SK-N-SH (cell line): Measurements from ENCODE around the gene MRPL14. TPM values are rescaled to one million over a fixed set of nuclear protein-coding genes. Genes with fewer than 3 reads are reported as not detected.

Source experiments
- CTCF ChIA-PET: fragments of 300-600, 350-600 bp; formaldehyde crosslinking; extraction: SDS; loops from one replicate; lab custom pipeline; 2021; lab: Yijun Ruan, JAX
- POLR2A ChIA-PET: fragments of 350-600 bp; sonication (Branson Sonifier 250); formaldehyde crosslinking; extraction: SDS; loops from one replicate; lab custom pipeline; 2020; ENCODE audit warnings: antibody characterized with exemption, inconsistent platforms; lab: Yijun Ruan, JAX
- DNase-seq: peaks from one replicate; pipeline ENCODE4 v3.0.0; 2012
- H2AFZ ChIP-seq: fragments of 200-600 bp; sonication (generic); 2 replicates; pipeline ENCODE4 v1.8.1; 2016; ENCODE audit warnings: antibody characterized with exemption, mild to moderate bottlenecking, low read depth
- H3F3A ChIP-seq: fragments of 200-600 bp; sonication (generic); replicated peaks from 2 replicates; pipeline ENCODE3; 2016; ENCODE audit warnings: antibody characterized with exemption, mild to moderate bottlenecking; ENCODE audit not compliant: insufficient read depth
- H3K27ac ChIP-seq, 2 experiments: fragments of 200-500 bp in 1 of 2; fragments of 200-600 bp in 1 of 2; sonication (Bioruptor generic) in 1 of 2; sonication (generic), shearing (Covaris generic) in 1 of 2; 2 replicates each; pipeline versions ENCODE4 v1.5.1 to v1.6.1; 2014 to 2016; ENCODE audit warnings: low read depth in 2 of 2, inconsistent platforms in 1 of 2, low read length in 1 of 2, mild to moderate bottlenecking in 1 of 2, mixed read lengths in 1 of 2
- H3K27me3 ChIP-seq: fragments of 200-600 bp; sonication (generic), shearing (Covaris generic); 2 replicates; pipeline ENCODE4 v1.6.1; 2016; ENCODE audit warnings: mixed run types; ENCODE audit not compliant: insufficient read depth
- H3K36me3 ChIP-seq, 2 experiments: fragments of 200-500 bp in 1 of 2; fragments of 200-600 bp in 1 of 2; sonication (Bioruptor generic) in 1 of 2; sonication (generic) in 1 of 2; replicated peaks in 1 of 2; 2 replicates each; pipeline versions ENCODE3 to v1.5.1; 2014 to 2016; ENCODE audit warnings: low read length in 1 of 2, mild to moderate bottlenecking in 1 of 2; ENCODE audit not compliant: insufficient read depth in 2 of 2, control insufficient read depth in 1 of 2
- H3K4me1 ChIP-seq, 2 experiments: fragments of 200-500 bp in 1 of 2; fragments of 200-600 bp in 1 of 2; sonication (Bioruptor generic) in 1 of 2; sonication (generic), shearing (Covaris generic) in 1 of 2; 2 replicates each; pipeline versions ENCODE4 v1.5.1 to v1.6.1; 2014 to 2016; ENCODE audit warnings: low read depth in 1 of 2, low read length in 1 of 2, mixed run types in 1 of 2; ENCODE audit not compliant: insufficient read depth in 2 of 2, control insufficient read depth in 1 of 2
- H3K4me2 ChIP-seq: fragments of 200-600 bp; sonication (generic), shearing (Covaris generic); 2 replicates; pipeline ENCODE4 v1.6.1; 2017; ENCODE audit warnings: mixed run types
- H3K4me3 ChIP-seq, 2 experiments: fragments of 200-500 bp in 1 of 2; fragments of 200-600 bp in 1 of 2; sonication (Bioruptor generic) in 1 of 2; sonication (generic), shearing (Covaris generic) in 1 of 2; 2 replicates each; pipeline versions ENCODE4 v1.5.1 to v1.8.1; 2014 to 2016; ENCODE audit warnings: low read depth in 2 of 2, inconsistent platforms in 1 of 2, low read length in 1 of 2, mild to moderate bottlenecking in 1 of 2, mixed read lengths in 1 of 2, moderate library complexity in 1 of 2
- H3K79me2 ChIP-seq: fragments of 200-600 bp; sonication (generic); 2 replicates; pipeline ENCODE4 v1.8.1; 2017; ENCODE audit warnings: mild to moderate bottlenecking; ENCODE audit not compliant: insufficient read depth
- H3K9ac ChIP-seq: fragments of 200-600 bp; sonication (generic); 2 replicates; pipeline ENCODE4 v1.6.1; 2017; ENCODE audit warnings: mixed run types
- H3K9me2 ChIP-seq: fragments of 200-600 bp; sonication (generic); 2 replicates; pipeline ENCODE4 v1.6.1; 2017; ENCODE audit warnings: mixed run types
- H3K9me3 ChIP-seq: fragments of 200-600 bp; sonication (generic); 2 replicates; pipeline ENCODE4 v1.6.1; 2017; ENCODE audit warnings: mixed run types, mild to moderate bottlenecking, moderate library complexity
- H4K20me1 ChIP-seq: fragments of 200-600 bp; sonication (generic); 2 replicates; pipeline ENCODE4 v1.6.1; 2017; ENCODE audit warnings: mild to moderate bottlenecking, mixed run types; ENCODE audit not compliant: insufficient read depth
- CHD2 ChIP-seq: fragments of 150-350 bp; IDR thresholded peaks from 2 replicates; pipeline ENCODE4 v1.6.1; 2018; ENCODE audit warnings: low read length; ENCODE audit not compliant: partially characterized antibody
- ELF1 ChIP-seq: IDR thresholded peaks from 2 replicates; pipeline ENCODE4 v1.4.0; 2012
- EP300 ChIP-seq, 2 experiments: IDR thresholded peaks; 2 replicates each; pipeline versions ENCODE4 v1.4.0 to v1.6.1; 2012; ENCODE audit warnings: borderline replicate concordance in 1 of 2, low read depth in 1 of 2, low read length in 1 of 2
- FOXJ3 ChIP-seq: sonication (generic); formaldehyde crosslinking; IDR thresholded peaks from 2 replicates; pipeline ENCODE4 v1.5.1; 2020; ENCODE audit warnings: mild to moderate bottlenecking, missing genetic modification reagents
- FOXM1 ChIP-seq: IDR thresholded peaks from 2 replicates; pipeline ENCODE4 v1.4.0; 2012; ENCODE audit warnings: low read depth, mild to moderate bottlenecking
- GATA2 ChIP-seq: sonication (generic); formaldehyde crosslinking; IDR thresholded peaks from 2 replicates; pipeline ENCODE4 v1.5.0; 2020; ENCODE audit warnings: mild to moderate bottlenecking, missing genetic modification reagents
- JUND ChIP-seq: IDR thresholded peaks from 2 replicates; pipeline ENCODE4 v1.4.0; 2012
- NRF1 ChIP-seq: IDR thresholded peaks from 2 replicates; pipeline ENCODE4 v1.6.1; 2012; ENCODE audit warnings: low read depth, mild to moderate bottlenecking, low read length
- POLR2AphosphoS5 ChIP-seq: IDR thresholded peaks from 2 replicates; pipeline ENCODE4 v1.6.1; 2012; ENCODE audit warnings: low read depth, low read length
- RCOR1 ChIP-seq: fragments of 150-350 bp; IDR thresholded peaks from 2 replicates; pipeline ENCODE4 v1.6.1; 2017; ENCODE audit warnings: antibody characterized with exemption, low read length
- SIN3A ChIP-seq: IDR thresholded peaks from 2 replicates; pipeline ENCODE4 v1.6.1; 2012; ENCODE audit warnings: low read depth, mild to moderate bottlenecking, low read length, moderate library complexity, borderline replicate concordance
- SMC3 ChIP-seq: IDR thresholded peaks from 2 replicates; pipeline ENCODE4 v1.6.1; 2012; ENCODE audit warnings: low read depth, low read length, improper control_type of control experiment
- TEAD4 ChIP-seq: IDR thresholded peaks from 2 replicates; pipeline ENCODE4 v1.4.0; 2012; ENCODE audit warnings: mild to moderate bottlenecking, borderline replicate concordance; ENCODE audit not compliant: insufficient read depth
- WGBS: methylation state at CpG from one replicate; pipeline ENCODE4 v1.1.6; 2017; ENCODE audit warnings: low lambda C conversion rate; 5-methylcytosine and 5-hydroxymethylcytosine counted together
- polyA plus RNA-seq, 3 experiments: library from polyadenylated mRNA; depleted of rRNA; stranded (reverse); fragments of >200 nt; gene quantifications; 2 replicates each; pipeline ENCODE4 v1.2.3, GENCODE V29; 2012
- TF ChIP-seq, protein P1 (sequence below): IDR thresholded peaks from 2 replicates; pipeline ENCODE4 v1.6.1; 2012; ENCODE audit warnings: mild to moderate bottlenecking, low read depth, low read length, moderate library complexity

MRPL14 gene
- polyA plus RNA-seq, 1 of the 3 experiments (the other 2 are of a cell fraction): 97.0 TPM

DNA sequence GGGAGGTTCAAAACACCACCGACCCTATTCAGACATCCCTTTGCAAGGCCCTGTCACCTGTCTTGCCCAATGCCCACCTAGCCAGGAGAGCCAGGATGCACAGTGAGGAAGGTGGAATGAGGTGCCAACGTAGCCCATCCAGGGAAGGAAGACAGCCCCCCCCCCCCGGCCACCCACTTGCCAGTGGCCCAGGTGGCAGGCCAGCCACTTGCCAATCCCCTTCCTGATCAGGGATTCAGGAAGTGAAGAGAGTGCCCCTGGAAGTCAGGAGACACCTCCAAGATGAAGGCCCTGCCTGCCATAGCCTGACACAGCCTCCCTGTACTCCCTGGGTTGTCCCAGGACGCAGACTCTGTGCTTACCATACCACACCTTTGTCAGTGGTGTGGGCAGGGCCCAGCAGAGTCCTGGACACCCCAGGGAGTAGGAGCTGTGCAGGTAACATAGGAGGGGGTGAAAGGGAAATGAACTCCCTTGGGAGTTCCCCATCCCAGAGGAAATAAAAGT is 54.7 kb downstream of the MRPL14 start:
- peaks cover 35 to 65% of the 10 kb centered on the region in 2 experiments for H3K4me1 ChIP-seq
- peaks cover 23% of the 10 kb centered on the region for H3F3A ChIP-seq
- DNase-seq: no peak
- WGBS: 86% methylated on average over 4 of the region's 4 CpGs
- H3K9me3 ChIP-seq: no peaks in the 10 kb centered on the region
- H3K4me3 ChIP-seq: peak overlapping the region in 1 of 2 experiments; percentile 37; a peak in 2 of 4 replicates
- no peak overlapping the region for H2AFZ ChIP-seq
- no peak for TF ChIP-seq FOXJ3
- TF ChIP-seq RCOR1: no peak
- TF ChIP-seq, protein P1, sequence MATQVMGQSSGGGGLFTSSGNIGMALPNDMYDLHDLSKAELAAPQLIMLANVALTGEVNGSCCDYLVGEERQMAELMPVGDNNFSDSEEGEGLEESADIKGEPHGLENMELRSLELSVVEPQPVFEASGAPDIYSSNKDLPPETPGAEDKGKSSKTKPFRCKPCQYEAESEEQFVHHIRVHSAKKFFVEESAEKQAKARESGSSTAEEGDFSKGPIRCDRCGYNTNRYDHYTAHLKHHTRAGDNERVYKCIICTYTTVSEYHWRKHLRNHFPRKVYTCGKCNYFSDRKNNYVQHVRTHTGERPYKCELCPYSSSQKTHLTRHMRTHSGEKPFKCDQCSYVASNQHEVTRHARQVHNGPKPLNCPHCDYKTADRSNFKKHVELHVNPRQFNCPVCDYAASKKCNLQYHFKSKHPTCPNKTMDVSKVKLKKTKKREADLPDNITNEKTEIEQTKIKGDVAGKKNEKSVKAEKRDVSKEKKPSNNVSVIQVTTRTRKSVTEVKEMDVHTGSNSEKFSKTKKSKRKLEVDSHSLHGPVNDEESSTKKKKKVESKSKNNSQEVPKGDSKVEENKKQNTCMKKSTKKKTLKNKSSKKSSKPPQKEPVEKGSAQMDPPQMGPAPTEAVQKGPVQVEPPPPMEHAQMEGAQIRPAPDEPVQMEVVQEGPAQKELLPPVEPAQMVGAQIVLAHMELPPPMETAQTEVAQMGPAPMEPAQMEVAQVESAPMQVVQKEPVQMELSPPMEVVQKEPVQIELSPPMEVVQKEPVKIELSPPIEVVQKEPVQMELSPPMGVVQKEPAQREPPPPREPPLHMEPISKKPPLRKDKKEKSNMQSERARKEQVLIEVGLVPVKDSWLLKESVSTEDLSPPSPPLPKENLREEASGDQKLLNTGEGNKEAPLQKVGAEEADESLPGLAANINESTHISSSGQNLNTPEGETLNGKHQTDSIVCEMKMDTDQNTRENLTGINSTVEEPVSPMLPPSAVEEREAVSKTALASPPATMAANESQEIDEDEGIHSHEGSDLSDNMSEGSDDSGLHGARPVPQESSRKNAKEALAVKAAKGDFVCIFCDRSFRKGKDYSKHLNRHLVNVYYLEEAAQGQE: no peak
- no peak for TF ChIP-seq POLR2AphosphoS5
- TF ChIP-seq ELF1: no peak
- TF ChIP-seq SIN3A: no peak
- TF ChIP-seq SMC3: no peak
- TF ChIP-seq EP300 (IDR thresholded peaks at IDR 0.05; ENCODE audit: borderline replicate concordance in 1 of 2, low read depth in 1 of 2, low read length in 1 of 2): no peak
- no peak for TF ChIP-seq NRF1
- no peak for TF ChIP-seq TEAD4
- TF ChIP-seq FOXM1: no peak
- TF ChIP-seq GATA2 (CRISPR knock-in tag): no peak
- no peak for TF ChIP-seq CHD2
- no peak for TF ChIP-seq JUND
- no peaks in the 10 kb centered on the region for H4K20me1 ChIP-seq
- H3K27me3 ChIP-seq: no peaks in the 10 kb centered on the region
- peak overlapping the region; percentile 64 for H3K9ac ChIP-seq
- H3K4me2 ChIP-seq: peak overlapping the region; percentile 75
- CTCF ChIA-PET: interaction anchor here (1.0 to 12.1 kb wide), 13 partner anchors 10 to 406 kb away, joined by 3 to 212 read pairs (median 20); partner anchors contain the start of gene VEGFA
- POLR2A ChIA-PET: interaction anchor here (1.0 to 5.3 kb wide), 8 partner anchors 8 to 437 kb away, joined by 4 to 60 read pairs (median 10); partner anchors contain the start of genes MAD2L1BP and VEGFA
- no peaks in the 10 kb centered on the region for H3K36me3 ChIP-seq
- H3K27ac ChIP-seq: peak overlapping the region; percentile 93 to 94
- no peaks in the 10 kb centered on the region for H3K9me2 ChIP-seq
- no peaks in the 10 kb centered on the region for H3K79me2 ChIP-seq
